Activated CD4-positive, CD25-positive, alpha-beta regulatory T cell (primary cell): Measurements from ENCODE around the gene AFTPH.
"Not testable (repeated sequence)": the region's sequence is repeated elsewhere in the genome, so short reads cannot be mapped to it uniquely, and the experiment has no call there.

Experiments used
- DNase-seq, 4 experiments: peaks; one replicate each; lab custom pipeline; 2025; lab: John Stamatoyannopoulos, UW

The AFTPH gene

DNA sequence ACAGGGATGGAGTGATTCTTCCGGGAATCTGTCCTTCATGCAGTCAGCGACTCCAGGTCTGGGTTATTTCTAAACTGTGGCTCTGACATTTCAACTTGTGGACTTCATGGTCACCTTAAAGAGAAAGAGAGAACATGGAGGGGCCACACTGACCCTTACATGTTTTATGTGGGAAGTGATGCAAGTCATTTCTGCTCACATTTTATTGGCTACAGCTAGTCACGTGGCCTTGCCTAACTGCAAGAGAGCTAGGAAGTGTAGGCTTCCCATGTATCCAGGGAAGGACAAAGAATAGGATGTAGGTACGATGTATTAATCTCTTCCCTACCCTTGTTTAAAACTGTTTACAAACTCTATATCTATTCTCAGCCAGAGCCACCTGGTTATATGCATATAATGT lies 30.3 kb upstream of the AFTPH start:
- no peak for DNase-seq

DNA sequence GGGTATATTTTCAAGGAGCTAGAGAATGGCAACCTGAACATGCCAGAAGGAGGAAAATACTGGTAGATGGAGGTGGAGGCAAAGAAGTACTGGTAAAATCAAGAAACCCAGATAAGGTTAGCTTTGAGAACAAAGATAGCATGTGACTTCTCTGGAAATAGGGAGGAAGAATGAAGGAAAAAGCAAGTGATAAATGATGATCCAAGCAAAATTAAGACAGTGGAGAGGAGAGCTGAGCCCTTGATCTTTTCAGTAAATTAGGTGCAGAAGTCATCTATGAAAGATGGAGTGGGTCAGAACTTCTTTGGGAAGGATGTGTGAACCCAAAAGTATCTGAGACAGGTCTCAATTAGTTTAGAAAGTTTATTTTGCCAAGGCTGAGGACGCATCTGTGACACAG lies 25.7 kb upstream of the AFTPH start:
- no peak for DNase-seq

DNA sequence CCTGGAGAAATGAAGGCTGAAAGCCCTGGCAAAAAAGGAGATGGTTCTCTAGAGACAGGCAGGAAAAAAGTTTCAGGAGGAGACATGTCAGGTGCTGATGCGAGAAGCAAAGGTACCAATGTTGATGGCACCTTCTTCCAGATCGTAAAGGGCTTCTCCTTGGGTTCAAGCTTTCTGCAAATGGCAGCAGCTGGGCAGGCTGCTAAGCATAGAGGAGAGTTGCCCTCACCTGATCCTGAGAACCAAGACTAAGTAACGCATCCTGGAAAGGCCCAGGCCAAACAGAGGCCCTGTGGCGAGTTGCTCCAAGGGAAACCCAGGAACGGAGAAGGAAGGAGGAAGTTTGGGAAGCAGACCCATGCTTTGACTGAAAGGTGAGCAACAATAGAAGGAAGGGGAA lies 23.6 kb upstream of the AFTPH start:
- DNase-seq: no peak

DNA sequence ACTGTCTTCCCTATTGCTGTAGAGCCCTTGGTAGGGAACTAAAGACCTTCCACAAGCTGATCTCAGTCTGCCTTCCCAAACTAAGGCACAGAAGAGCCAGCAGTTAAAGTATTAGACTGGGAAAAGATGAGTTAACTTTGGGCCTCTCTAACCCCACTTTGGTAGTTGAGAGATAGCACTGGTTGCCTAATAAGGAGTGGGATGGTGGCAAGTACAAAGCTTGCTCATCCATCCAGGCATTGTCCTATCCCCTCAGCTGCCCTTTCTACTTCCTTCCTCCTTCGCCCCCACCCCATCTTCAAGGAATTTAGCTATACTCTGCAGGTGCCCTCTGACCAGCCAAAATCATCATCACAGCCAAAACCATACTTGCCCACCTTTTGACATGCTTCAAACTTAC lies 22.2 kb upstream of the AFTPH start:
- DNase-seq: no peak

DNA sequence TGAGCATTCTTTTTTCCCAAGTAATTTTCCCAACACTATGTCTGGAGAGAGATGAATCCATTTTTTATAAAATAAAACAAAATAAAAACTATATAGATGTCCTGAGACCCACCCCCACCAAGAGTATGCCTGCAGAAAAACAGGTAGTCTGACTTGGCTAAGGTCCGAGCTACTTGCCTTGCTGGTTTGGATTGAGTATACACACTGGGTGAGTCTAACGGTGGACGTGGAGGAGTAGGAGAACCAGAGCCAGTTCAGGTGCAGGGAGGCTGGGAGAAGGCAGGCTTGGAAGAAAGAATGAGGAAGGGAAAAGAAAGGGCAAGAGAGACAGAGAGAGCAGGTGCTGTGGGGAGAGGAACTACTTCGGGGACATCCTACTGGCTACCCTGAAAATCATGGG lies 21.3 kb upstream of the AFTPH start:
- no peak for DNase-seq

DNA sequence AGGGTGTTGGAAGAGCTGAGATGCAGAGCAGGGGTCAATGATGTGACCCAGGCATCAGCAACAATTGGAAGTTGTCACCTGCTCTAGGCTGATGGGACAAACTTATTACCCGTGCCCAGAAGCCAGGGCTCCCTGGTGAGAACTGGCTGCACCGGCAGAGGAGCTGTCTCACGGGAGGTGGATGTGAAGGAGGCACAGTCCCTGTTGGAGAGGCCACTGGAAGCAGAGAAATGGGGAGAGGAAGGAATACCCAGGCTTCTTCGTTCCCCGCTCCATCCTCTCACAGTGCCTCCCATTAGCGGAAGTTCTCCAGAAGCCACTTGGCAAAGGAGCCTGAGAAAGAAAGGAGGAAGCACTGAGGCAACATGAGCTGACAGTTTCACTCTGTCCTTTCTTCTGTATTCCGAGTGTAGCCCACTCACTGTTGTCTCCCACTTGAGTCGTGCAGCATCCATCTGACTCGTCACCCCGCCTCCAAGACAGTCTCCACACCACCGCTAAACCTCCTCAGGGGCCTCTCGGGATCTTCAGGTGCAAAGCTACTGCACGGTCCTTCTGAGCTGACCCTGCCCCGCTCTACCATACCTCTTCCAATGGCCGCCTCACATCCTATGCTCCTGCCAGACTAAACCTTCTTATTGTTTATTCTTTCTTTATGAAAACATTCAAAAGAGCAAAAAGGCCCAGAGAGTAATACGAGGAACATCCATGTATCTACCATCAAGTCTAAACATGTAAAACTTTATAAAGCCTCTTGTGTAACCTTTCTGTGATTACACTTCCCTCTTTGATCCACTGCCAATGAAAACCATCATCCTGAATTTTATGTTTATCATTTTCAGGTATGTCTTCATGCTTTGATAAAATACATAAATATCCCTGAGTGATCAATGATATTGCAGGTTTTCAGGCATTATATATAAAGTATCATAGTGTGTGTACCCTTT lies 19.1 kb upstream of the AFTPH start:
- no peak for DNase-seq

DNA sequence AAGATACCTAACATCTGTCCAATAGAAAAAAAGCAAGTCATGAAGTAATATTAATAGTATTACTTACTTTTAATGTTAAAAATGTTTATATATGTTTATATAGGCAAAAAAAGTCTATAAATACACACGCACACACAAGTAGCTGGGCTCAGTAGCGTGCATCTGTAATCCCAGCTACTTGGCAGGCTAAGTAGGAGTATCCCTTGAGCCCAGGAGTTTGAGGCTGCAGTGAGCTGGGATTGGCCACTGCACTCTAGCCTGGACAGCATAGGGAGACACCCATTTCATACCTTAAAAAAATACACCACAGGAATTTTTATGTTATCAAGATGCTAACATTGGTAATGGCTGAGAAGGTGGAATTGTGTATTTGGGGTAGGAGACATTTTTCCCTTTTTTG lies 17.4 kb upstream of the AFTPH start:
- DNase-seq: no peak

DNA sequence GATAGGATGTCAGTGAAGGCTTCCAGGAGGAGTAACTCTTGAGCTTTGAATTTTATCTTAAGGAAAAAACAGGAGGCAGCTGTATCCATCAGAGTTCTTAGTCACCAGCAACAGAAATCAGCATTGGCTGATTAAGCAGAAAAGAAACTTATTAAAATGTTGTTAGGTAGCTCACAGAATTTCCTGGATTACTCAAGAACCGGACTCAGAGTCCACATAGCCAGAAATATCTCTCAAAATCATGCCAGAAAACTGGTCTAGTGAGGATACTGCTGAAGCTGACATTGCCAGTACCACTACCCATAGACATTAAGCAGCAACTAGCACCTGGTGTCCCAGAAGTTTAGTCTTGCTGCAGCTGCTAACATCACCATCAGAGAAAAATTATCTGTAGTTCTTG lies 10.1 kb upstream of the AFTPH start:
- no peak for DNase-seq

DNA sequence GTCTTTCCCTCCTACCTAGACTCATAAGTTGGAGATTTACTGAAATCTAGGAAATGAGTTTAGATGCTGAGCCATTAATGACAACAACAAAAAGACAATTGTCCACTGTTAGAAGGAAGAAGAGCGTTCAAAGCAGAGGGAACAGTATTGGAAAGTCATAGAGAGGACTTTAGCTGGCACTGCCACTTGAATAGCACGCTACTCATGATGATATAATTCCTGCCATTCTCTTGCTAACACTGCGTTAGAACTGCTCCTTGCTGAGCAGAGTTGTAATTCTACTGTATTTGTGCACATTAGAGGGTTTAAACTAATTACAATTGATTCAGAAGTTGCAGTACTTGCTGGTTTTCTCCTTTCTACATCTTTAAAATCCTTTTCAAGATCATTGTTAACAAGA lies 9.0 kb upstream of the AFTPH start:
- DNase-seq: no peak

DNA sequence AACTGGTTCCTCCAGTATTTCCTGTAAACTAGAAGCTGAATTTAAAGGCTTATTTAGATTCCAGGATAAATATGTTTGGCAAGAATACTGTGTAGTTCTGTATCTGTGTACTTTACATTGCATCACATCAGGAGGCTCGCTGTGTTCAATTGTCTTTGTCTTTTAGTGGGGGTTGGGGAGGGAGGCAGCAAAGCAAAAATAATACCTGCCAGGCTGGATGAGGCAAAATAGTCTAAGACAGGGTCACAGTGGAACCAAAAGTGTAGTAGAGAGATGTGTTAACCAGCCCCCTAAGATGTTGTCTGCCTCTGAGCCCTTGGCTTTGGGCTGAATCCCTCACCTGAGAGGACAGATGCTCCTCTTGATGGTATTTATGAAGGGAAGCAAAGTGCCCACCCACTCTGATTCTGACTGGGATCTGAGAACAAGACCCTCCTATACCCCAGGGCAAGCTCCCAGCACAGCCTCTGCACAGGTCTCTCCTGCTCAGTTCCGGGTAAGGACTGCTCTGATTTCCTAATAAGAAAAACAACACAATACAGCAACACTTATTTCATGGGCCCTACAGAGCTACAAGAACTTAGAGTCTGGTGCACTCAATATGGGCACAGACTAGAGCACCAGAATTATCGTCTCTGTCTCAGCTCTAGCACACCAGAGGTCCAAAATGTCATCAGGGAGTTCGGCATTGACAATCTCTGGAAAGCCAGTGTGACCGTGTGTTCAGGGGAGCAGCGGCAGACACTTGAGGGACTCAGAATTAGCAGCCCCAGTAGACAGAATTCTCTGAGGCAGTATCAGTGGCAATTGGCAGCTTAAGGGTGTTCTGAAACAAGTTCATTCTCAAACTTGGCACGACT lies 7.2 kb upstream of the AFTPH start:
- no peak for DNase-seq

DNA sequence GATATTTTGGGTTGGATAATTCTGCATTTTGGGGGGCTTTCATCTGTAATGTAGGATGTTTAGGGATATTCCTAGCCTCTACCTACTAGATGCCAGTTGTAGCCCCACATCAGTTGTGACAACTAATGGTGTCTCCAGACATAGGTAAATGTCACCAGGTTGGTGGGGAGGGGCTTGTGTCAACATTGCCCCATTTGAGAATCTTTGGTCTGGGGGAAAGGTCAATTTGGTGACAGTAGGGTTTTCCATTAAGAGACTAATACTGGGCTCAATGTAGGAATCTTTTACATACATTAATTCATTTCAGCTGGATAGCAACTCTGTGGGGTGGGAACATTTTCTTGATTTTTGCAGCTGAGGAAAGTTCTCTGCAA lies 6.6 kb upstream of the AFTPH start:
- DNase-seq: no peak

DNA sequence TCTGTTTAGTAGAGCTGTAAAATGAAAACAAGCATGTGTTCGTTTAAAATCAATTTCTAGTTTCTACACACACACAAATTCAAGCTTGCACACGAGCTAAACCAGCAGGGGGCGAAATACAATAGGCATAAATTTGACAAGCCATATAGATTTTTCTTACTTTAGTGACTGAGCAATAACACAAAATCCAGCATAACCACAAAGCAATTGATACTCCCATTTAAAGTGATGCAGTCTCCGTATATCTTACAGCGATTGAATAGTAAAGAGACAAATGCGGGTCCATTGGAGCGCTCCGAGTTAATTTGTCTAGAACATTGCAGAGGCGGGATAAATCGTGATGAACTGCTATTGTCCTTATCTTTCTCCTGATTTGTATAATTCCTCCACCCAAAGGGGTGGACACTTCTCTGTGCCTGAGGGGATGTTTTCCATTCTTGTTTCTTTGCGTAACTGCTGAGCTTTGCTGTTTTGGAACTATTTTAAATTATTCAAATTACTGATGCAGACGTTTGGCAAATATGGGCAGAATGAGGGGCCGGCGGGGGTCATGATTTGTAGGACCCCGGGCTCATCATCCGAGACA lies 1.2 kb upstream of the AFTPH start:
- DNase-seq: peak; percentile 43 to 52 (median 47)

DNA sequence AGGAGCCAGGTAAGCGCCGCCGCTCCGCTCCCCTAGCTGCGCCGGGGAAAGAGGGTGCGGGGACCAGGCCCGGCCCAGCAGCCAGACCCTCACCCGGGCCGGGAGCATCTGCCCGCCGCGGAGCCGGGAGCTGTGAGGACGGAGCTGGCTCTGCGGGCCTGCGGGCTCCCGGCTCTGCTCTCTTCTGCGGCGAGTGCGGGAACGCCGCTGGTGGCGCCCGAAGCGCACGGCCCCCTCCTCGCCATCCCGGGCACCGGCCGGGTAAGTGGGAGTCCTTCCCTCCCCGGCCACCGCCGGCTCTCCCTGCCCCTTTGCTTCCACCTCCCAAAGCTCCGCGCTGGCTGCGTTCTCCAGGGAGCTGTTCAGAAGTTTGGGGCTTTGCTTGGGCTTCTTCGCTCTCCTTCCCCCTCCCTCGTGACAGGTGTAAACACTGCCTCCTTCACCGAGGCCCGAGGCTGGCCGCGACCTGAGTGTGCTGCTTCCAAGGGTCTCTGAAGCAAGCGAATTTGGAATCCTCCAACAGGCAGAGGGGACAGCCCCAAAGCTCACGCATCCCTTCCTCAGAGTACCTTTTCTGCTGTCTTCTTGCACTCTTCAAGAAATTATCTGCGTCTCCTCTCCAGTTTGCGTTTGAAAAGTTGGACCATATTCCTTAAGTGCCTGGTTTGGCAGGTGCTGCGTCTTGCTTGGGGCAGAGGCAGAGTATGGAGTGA lies 632 bp downstream of the AFTPH start:
- DNase-seq: peak in 1 of 4 experiments; percentile 7

DNA sequence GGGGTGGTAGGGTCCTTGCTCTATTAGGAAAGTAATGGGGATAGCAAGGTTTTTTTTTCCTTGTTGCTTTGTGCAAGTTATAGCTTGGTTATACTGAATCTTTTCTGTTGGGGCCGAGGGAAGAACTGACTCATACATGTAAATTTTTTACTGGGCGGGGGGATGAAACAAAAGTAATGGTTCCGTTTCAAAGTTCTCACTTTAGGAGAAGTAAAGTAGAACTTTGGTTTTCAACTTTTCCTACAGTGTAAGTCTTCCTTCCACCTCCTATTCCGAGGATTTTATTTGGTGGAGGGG lies 1.1 kb downstream of the AFTPH start:
- DNase-seq: no peak

DNA sequence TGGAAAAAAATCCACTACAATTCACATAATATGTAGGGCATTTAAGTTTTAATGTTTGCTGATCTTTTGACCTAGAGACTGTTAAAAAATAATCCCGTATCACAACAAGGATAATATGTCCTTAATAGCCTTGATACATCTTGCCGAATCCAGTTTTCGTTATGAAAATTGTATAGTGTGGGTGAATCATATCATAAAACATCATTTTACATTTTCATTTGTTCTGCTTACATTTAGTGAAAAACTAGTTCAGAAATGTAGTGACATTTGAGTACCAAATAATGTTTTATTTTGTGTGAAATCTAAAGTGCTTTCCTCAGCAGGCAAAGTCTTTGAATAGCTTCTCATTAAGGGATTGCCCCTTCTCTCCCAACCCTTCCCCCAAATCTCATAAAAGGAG lies 1.9 kb downstream of the AFTPH start:
- DNase-seq: no peak

DNA sequence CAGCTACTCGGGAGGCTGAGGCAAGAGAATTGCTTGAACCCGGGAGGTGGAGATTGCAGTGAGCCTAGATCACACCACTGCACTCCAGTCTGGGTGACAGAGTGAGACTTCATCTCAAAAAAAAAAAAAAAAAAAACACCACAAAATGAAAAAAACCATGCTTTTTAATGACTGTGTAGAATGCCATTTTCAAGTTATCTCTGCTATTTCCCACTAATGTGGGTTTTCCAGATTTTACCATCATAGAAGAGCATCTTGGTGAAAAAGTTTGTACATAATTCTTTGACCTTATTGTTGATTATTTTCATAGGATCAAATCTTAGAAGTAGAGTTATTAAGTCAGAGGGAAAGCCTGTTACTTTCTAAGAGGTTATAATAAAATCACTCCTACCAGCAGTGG lies 6.8 kb downstream of the AFTPH start:
- DNase-seq: not testable (repeated sequence)

DNA sequence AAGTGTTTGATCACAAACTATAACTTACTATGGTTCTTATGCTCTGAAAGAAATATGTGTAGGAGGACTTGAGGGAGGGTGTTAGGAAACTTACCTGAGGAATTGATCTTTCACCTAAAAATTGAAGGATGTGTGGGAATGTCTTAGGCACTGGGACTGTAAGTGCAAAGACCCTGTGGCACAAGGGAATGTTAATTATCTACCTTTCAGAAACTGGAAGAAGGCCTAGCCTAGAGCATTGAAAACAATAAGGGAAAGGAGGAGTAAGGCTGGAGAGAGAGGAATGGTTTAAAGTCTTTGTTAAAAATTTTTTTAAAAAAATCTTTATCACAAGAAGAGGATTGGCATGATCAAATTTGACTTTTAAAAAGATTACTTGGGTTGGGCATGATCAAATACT lies 7.9 kb downstream of the AFTPH start:
- DNase-seq: no peak

DNA sequence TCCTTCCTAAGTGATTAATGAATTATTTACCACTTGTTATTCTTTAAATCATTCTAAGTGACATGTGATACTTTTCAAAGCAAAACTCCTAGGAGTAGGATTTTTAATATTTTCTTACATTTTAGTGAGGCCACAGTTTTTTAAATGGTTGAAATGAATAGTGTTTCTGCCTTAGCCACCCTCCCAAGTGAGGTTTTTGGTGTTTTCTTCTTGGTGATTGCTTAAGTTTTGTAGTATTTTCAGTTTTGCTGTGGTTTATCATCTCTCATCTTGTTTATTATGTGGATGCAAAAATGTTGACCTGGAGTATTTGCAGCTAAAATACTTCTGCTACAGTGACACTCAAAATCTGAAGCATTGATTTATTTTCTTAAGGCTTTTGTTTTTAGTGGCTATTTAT lies 9.8 kb downstream of the AFTPH start:
- no peak for DNase-seq

DNA sequence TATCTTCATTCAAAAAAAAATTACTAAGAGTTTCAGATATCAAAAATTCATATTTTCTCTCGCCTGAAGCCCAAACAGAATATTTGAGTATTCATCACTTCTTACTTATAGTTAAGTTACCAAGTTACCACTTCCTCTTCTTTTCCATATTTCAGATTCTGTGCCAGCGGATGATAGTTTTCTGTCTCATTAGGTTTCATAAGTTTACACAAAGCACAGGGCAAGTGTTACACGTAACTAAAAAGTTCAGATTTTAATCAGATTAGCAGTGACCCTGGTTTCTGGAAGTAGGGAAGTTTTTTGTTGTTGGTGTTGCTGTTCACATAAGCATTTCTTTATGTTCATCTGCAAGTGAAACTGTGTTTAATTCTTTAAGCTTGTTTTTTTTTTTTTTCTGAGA lies 10.2 kb downstream of the AFTPH start:
- no peak for DNase-seq

DNA sequence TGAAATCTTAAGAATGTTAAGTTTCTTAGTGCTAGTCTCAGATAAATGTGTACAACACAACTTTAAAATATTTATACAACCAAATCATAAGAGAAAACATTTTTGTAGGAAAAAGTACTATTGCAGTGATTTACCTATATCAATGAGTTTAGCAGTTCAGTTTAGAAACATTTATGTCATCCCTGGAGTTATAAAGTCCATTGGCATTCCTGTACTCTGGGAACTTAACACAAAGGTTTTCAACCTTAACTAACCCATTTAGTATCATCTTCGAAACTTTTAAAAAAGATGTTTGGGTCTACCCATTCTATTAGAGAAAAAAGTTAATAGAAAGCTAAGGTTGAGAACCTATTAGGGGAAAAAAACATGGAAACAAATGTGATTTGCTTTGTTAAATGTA lies 10.9 kb downstream of the AFTPH start:
- DNase-seq: no peak

DNA sequence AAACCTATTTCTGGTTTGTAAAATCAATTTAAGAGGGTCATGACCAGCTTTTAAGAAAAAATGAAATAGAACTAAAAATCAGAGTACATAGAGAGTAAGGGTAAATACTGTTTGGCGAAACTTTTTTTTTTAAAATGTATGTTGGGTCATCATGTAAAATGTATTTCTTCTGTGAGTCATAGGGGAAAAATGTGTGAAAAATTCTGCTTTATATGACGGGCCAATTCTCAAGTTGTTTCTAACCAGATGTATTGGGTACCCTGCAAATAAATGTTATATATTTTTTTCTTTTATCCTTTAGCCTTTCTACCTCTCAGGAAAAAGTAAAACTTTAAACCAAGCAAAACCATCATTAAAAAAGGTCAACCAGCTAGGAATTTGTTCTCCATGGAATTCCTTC lies 13.9 kb downstream of the AFTPH start:
- no peak for DNase-seq

DNA sequence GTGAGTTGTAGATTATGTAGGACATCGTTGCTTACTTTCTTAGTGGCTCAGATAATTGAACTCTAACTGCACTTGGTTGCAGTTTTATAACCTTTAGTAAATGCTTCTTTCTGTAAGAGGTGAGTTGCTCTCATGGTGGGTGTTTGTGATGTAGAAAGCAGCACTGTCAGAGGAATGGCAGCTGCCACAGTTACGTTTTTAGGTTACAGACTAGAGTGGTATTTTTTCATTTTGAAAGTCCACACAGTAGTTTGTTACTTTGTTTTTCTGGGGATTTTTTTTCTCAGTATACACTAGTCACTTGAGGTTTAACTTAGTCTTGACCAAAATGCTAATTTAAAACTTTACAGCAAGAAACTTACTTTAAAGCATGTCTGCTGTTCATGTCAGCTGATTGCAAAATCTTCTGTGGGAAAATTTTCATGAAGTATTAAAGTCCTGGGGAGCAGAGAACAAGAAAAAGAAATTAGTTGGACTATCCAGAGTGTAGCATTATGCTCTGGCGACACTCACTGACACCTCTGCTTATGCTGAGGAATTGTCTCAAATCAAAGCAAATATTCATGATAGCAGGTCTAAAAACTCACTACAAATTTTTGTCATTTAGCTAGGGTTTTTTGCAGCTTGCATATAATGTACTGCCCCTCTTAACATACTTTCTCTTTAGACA lies 14.8 kb downstream of the AFTPH start:
- DNase-seq: no peak
